Heart right ventricle (tissue), 16 donors: ENCODE measurements around the gene SEMA5A. TPM values are rescaled to one million over a fixed set of nuclear protein-coding genes. Genes with fewer than 3 reads are reported as not detected.

ENCODE experiments used
- ATAC-seq, 8 donors: fragments of 200-7000 bp; cut with Tn5 transposase; one replicate each; pipeline ENCODE4 v1.9.1; 2020; ENCODE audit warnings: mild to moderate bottlenecking in 8 of 8, moderate library complexity in 8 of 8, moderate number of reproducible peaks in 1 of 8
- DNase-seq, 2 donors: peaks; one replicate each; pipeline ENCODE4 v3.0.0-alpha.2; 2020
- H3K27ac ChIP-seq, 10 donors: fragments of 200-600 bp; sonication (generic) in 2 of 10; one replicate each; pipeline versions ENCODE4 v1.5.0 to v1.8.0; 2020 to 2022; ENCODE audit warnings: mild to moderate bottlenecking in 3 of 10
- H3K27me3 ChIP-seq, 7 donors: fragments of 200-600 bp; one replicate each; pipeline ENCODE4 v1.8.0; 2021 to 2022; ENCODE audit warnings: mild to moderate bottlenecking in 2 of 7
- H3K36me3 ChIP-seq, 9 donors: fragments of 200-600 bp; sonication (generic) in 1 of 9; one replicate each; pipeline versions ENCODE4 v1.5.0 to v1.8.0; 2020 to 2022; ENCODE audit warnings: mild to moderate bottlenecking in 2 of 9
- H3K4me1 ChIP-seq, 9 donors: fragments of 200-600 bp; sonication (generic) in 1 of 9; one replicate each; pipeline versions ENCODE4 v1.5.0 to v1.8.0; 2020 to 2022; ENCODE audit warnings: mild to moderate bottlenecking in 4 of 9
- H3K4me3 ChIP-seq, 10 donors: fragments of 200-600 bp; sonication (generic) in 2 of 10; one replicate each; pipeline versions ENCODE4 v1.5.0 to v1.8.0; 2020 to 2022; ENCODE audit warnings: mild to moderate bottlenecking in 7 of 10, moderate library complexity in 2 of 10
- H3K9me3 ChIP-seq, 11 donors: fragments of 200-600 bp in 10 of 11; sonication (generic) in 2 of 11; one replicate each; pipeline versions ENCODE4 v1.5.0 to v1.8.0; 2013 to 2022; ENCODE audit warnings: mild to moderate bottlenecking in 2 of 11, control low read depth in 1 of 11, moderate library complexity in 1 of 11
- WGBS, 2 donors: extraction: QIAGEN DNeasy Blood & Tissue Kit; methylation state at CpG; one replicate each; pipeline ENCODE4 v1.1.7; 2013; ENCODE audit warnings: inconsistent platforms in 1 of 2; 5-methylcytosine and 5-hydroxymethylcytosine counted together
- intact Hi-C, 10 donors: fragments of 100-400 bp; cut with DNase I; formaldehyde crosslinking; loops; one replicate each; pipeline versions ENCODE4 v1.11.1 to v1.14.2; 2022
- polyA plus RNA-seq, 2 donors: library from polyadenylated mRNA; stranded (reverse); fragments of 200-250 nt; gene quantifications; one replicate each; pipeline ENCODE4 v1.2.3, GENCODE V29; 2013
- total RNA-seq, 10 donors: library from RNA; stranded (reverse); fragmentation: NEBNext Ultra II Directional in 3 of 10; extraction: Animal tissue kit (Norgen Biotek cat#: 25700) in 3 of 10; gene quantifications; one replicate each; pipeline versions ENCODE4 v1.2.1 to v1.2.4, GENCODE V29; 2021 to 2023
- TF ChIP-seq, protein P1 (sequence below), 9 donors: fragments of 200-600 bp; sonication (generic) in 2 of 9; IDR thresholded peaks; one replicate each; pipeline versions ENCODE4 v1.5.0 to v1.8.0; 2021 to 2022; ENCODE audit warnings: antibody characterized with exemption in 9 of 9, mild to moderate bottlenecking in 5 of 9, moderate library complexity in 1 of 9
- donor health status: Arrhythmogenic right ventricular cardiomyopathy.
- donor health status: ischemic (EF 13 %, LVEDD 7.1; RV severe dilation, severe dysfunction).
- donor health status: healthy with polysubstance abuse.
- donor health status: DM: no; HTN: yes; CAD: no.
- donor health status: DM: no; HTN: no; CAD: no.
- donor health status: ischemic (EF 25% LVEDD 6.9; RV normal size, moderate dysfunction).
- donor health status: ischemic (EF 25% LVEDD 5.7; RV mildly dilated, moderate dysfunction).
- donor health status: healthy.
- donor health status: DM: yes; HTN: yes; CAD: no.
- donor health status: Ischemic cardiomyopathy.
- donor health status: ischemic (EF 35%, LVEDD 5.7; RV mildly dilated, moderate dysfunction).
- donor health status: nonischemic (EF 11% LVEDD 7.7; RV severe dilation, severe dysfunction).
- donor health status: DM: yes; HTN: yes; CAD: no.
- donor health status: PGD.
- donor health status: ischemic (EF 29% LVEDD 5.4; RV normal size, mild dysfunction).
- donor health status: nonischemic (EF 23%, LVEDD 6.1; RV moderate dilation, normal function).

SEMA5A gene
- total and polyA plus RNA-seq, 12 donors = 1.9 to 71.5 (median 48.0) TPM

DNA sequence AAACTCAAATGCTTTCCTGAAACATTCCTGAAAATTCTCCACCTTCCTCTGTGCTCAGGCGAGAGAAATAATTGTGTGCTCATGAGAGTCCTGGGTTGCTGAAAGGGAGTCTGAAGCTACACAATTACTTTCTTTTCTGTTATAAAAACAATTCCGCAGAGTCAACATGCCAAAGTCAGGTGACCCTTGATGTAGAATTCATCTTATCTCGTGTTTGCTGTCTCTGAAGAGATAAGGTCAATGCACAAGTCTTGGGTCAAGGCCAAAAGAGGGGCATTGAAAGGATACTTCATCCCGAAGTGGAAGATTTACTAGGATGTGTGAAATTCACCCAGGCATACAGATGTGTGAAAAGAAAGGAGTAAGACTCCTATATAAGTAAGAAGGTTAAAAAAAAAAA lies 493.5 kb downstream of the SEMA5A start:
- H3K27me3 ChIP-seq = no peaks in the 10 kb centered on the region
- 39 to 45% methylated on average over 4 of the region's 4 CpGs for WGBS, 2 donors
- H3K27ac ChIP-seq = no peak overlapping the region
- ATAC-seq = no peak
- TF ChIP-seq, protein P1, sequence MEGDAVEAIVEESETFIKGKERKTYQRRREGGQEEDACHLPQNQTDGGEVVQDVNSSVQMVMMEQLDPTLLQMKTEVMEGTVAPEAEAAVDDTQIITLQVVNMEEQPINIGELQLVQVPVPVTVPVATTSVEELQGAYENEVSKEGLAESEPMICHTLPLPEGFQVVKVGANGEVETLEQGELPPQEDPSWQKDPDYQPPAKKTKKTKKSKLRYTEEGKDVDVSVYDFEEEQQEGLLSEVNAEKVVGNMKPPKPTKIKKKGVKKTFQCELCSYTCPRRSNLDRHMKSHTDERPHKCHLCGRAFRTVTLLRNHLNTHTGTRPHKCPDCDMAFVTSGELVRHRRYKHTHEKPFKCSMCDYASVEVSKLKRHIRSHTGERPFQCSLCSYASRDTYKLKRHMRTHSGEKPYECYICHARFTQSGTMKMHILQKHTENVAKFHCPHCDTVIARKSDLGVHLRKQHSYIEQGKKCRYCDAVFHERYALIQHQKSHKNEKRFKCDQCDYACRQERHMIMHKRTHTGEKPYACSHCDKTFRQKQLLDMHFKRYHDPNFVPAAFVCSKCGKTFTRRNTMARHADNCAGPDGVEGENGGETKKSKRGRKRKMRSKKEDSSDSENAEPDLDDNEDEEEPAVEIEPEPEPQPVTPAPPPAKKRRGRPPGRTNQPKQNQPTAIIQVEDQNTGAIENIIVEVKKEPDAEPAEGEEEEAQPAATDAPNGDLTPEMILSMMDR (IDR thresholded peaks at IDR 0.05) = no peak
- peaks cover 0 to 9% (median under 1%) of the 10 kb centered on the region in 9 donors for H3K4me1 ChIP-seq
- DNase-seq = no peak
- H3K4me3 ChIP-seq = no peak overlapping the region
- peaks cover 0 to 48% (median 0%) of the 10 kb centered on the region in 9 donors for H3K36me3 ChIP-seq
- intact Hi-C loops = no loop called here
- no peaks in the 10 kb centered on the region for H3K9me3 ChIP-seq

DNA sequence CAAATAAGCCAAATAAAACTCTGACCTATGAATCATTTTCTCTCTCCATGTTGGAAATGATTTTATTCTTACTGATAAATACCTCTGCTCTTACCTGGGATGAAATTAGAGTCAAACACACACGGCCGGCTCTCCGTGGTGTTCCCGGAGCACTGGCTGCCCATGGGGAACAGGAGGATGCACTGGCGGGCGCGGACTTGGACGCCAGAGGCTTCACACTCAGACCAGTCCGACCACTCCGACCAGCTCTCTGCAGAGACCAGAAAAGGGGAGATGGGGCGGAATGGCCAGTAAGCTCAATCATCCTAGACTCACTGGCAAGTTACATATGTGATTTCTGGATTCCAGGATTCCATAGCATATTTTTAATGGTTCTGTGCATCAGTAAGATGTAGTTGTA lies 494.1 kb downstream of the SEMA5A start:
- H3K27ac ChIP-seq = no peak overlapping the region
- intact Hi-C loops = no loop called here
- no peaks in the 10 kb centered on the region for H3K27me3 ChIP-seq
- 95 to 97% methylated on average over 11 of the region's 11 CpGs for WGBS, 2 donors
- H3K36me3 ChIP-seq = peaks cover 0 to 48% (median 0%) of the 10 kb centered on the region in 9 donors
- no peaks in the 10 kb centered on the region for H3K9me3 ChIP-seq
- ATAC-seq (no peak), DNase-seq (no peak)
- peaks cover 0 to 15% (median 6%) of the 10 kb centered on the region in 9 donors for H3K4me1 ChIP-seq
- TF ChIP-seq, protein P1 (IDR thresholded peaks at IDR 0.05) = no peak
- no peak overlapping the region for H3K4me3 ChIP-seq

DNA sequence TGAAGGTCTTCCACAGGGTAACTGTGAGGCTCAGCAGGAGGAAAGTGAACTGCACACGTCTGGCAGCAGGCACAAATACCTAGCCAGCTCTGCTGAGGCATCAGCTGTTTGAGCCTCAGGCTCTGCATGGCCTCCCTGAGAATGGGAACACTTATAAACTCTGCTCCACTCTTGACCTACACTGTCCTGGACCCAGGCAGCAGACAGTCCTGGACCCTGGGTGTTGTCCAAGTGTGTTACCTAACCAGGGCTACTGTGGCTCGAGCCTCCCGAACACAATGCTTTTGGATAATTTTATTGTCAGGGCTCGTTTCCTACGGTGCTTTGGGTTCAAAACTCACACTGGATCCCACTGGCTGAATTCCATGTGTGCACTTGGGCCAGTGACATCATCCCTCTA lies 497.9 kb downstream of the SEMA5A start:
- DNase-seq (no peak), ATAC-seq (no peak)
- TF ChIP-seq, protein P1 (IDR thresholded peaks at IDR 0.05) = no peak
- H3K4me3 ChIP-seq = no peak overlapping the region
- no peaks in the 10 kb centered on the region for H3K27me3 ChIP-seq
- H3K4me1 ChIP-seq = peaks cover 0 to 15% (median 6%) of the 10 kb centered on the region in 9 donors
- intact Hi-C loops = no loop called here
- H3K9me3 ChIP-seq = no peaks in the 10 kb centered on the region
- 73 to 83% methylated on average over 5 of the region's 5 CpGs for WGBS, 2 donors
- H3K36me3 ChIP-seq = peaks cover 0 to 48% (median 4%) of the 10 kb centered on the region in 9 donors
- peak overlapping the region in 2 of 10 donors; percentile 7 to 28 for H3K27ac ChIP-seq

DNA sequence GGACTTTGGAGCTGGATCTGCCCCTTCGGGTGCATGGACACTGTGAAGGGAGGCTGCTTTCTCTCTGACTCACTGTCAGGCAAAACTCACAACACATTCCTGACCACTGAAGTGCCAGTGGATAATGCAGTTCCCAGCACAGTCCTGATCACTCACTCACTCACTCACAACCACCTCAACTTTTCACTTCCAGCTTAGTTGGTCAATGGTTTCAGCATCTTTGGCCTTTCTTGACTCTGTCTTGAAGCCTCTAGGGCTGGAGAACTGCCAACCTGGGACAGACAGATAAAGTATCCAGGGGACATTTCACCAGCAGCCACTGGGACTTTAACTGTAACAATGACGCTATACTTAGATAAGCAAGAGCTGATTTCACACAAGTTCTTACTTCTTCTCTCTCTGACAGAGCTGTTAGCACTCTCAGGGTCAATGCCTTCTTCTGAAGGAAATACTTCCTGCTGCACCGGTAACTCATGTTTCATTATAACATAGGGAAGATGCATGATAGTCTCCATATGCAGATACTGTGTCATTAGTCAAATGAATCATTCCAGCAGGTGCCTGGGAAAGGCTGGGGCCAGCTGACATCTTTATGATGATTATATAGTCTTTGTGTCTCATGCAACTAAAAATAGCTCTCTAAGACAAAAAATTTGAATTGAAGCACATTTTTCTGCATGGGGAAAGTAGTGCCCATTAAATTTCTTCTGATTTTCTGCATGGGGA lies 499.0 kb downstream of the SEMA5A start:
- ATAC-seq = peak in 7 of 8 donors; percentile 25 to 93 (median 85)
- intact Hi-C loops = no loop called here

More for the DNA sequence above, 499.0 kb downstream of the SEMA5A start:
- DNase-seq = peak in 1 of 2 donors; percentile 16
- H3K9me3 ChIP-seq = no peaks in the 10 kb centered on the region
- H3K27ac ChIP-seq = peak overlapping the region in 6 of 10 donors; percentile 7 to 39 (median 27)
- peaks cover 0 to 50% (median 4%) of the 10 kb centered on the region in 9 donors for H3K36me3 ChIP-seq
- WGBS, 2 donors = 17 to 25% methylated on average over 3 of the region's 3 CpGs
- no peaks in the 10 kb centered on the region for H3K27me3 ChIP-seq
- TF ChIP-seq, protein P1 (IDR thresholded peaks at IDR 0.05) = no peak
- H3K4me3 ChIP-seq = no peak overlapping the region
- H3K4me1 ChIP-seq = peaks cover 0 to 15% (median 6%) of the 10 kb centered on the region in 9 donors
